Thymus (tissue), 11 donors: ENCODE data around the gene SUPT5H. TPM values are rescaled to one million over a fixed set of nuclear protein-coding genes. Genes with fewer than 3 reads are reported as not detected.

Experiments used
- DNase-seq, 9 donors: peaks; one replicate each; pipeline ENCODE4 v3.0.0-alpha.2; 2013; ENCODE audit warnings: low spot score in 9 of 9, low read depth in 6 of 9, missing footprints in 1 of 9
- H3K27ac ChIP-seq, 2 donors: one replicate each; pipeline ENCODE4 v1.5.1; 2013; ENCODE audit warnings: control low read depth in 1 of 2, low read depth in 1 of 2, low read length in 1 of 2, mild to moderate bottlenecking in 1 of 2, moderate library complexity in 1 of 2
- H3K27me3 ChIP-seq, 2 donors: one replicate each; pipeline ENCODE4 v1.5.1; 2013; ENCODE audit warnings: low read length in 1 of 2; ENCODE audit not compliant: control insufficient read depth in 2 of 2, insufficient read depth in 1 of 2
- H3K36me3 ChIP-seq, 2 donors: one replicate each; pipeline ENCODE4 v1.5.1; 2013; ENCODE audit warnings: low read length in 1 of 2, mild to moderate bottlenecking in 1 of 2, moderate library complexity in 1 of 2; ENCODE audit not compliant: control insufficient read depth in 2 of 2, insufficient read depth in 2 of 2
- H3K4me1 ChIP-seq, 2 donors: one replicate each; pipeline ENCODE4 v1.5.1; 2013; ENCODE audit warnings: low read length in 2 of 2; ENCODE audit not compliant: control insufficient read depth in 2 of 2, insufficient read depth in 2 of 2
- H3K4me3 ChIP-seq, 2 donors: one replicate each; pipeline ENCODE4 v1.5.1; 2013; ENCODE audit warnings: low read length in 2 of 2, control low read depth in 1 of 2, mild to moderate bottlenecking in 1 of 2
- H3K9me3 ChIP-seq, 2 donors: one replicate each; pipeline ENCODE4 v1.5.1; 2013; ENCODE audit warnings: low read length in 1 of 2, mild to moderate bottlenecking in 1 of 2; ENCODE audit not compliant: control insufficient read depth in 2 of 2, insufficient read depth in 1 of 2
- WGBS: extraction: QIAGEN DNeasy Blood & Tissue Kit; methylation state at CpG from one replicate; pipeline ENCODE4 v1.1.7; 2013; 5-methylcytosine and 5-hydroxymethylcytosine counted together
- polyA plus RNA-seq: library from polyadenylated mRNA; stranded (reverse); fragments of 200-250 nt; gene quantifications from one replicate; pipeline ENCODE4 v1.2.3, GENCODE V29; 2013
- total RNA-seq: library from RNA; stranded (reverse); fragments of 120-200 nt; gene quantifications from one replicate; pipeline ENCODE4 v1.2.4, GENCODE V29; 2013
- donor health status: healthy.

SUPT5H gene
- total and polyA plus RNA-seq, 2 donors = 39.0 to 203 TPM

DNA sequence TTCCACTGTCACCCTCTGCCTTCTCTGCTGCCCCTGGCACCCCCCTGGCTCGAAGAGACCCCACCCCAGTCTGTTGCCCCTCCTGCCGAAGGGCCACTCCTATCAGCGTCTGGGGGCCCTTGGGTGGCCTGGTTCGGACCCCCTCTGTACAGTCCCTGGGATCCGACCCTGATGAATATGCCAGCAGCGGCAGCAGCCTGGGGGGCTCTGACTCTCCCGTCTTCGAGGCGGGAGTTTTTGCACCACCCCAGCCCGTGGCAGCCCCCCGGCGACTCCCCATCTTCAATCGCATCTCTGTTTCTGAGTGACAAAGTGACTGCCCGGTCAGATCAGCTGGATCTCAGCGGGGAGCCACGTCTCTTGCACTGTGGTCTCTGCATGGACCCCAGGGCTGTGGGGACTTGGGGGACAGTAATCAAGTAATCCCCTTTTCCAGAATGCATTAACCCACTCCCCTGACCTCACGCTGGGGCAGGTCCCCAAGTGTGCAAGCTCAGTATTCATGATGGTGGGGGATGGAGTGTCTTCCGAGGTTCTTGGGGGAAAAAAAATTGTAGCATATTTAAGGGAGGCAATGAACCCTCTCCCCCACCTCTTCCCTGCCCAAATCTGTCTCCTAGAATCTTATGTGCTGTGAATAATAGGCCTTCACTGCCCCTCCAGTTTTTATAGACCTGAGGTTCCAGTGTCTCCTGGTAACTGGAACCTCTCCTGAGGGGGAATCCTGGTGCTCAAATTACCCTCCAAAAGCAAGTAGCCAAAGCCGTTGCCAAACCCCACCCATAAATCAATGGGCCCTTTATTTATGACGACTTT lies 36.8 kb upstream of the SUPT5H start:
- Histone ChIP-seq H3K9me3 (peaks cover 0 to 6% of the 10 kb centered on the region in 2 donors), H3K4me3 (peak overlapping the region; percentile 99 to 100), H3K27ac (peak overlapping the region; percentile 100), H3K36me3 (peaks cover 15% of the 10 kb centered on the region in 2 donors), H3K27me3 (peaks cover 0 to 2% of the 10 kb centered on the region in 2 donors), H3K4me1 (peaks cover 31 to 69% of the 10 kb centered on the region in 2 donors)
- peak in 1 of 9 donors; percentile 27 for DNase-seq
- WGBS = 75% methylated on average over 20 of the region's 20 CpGs

DNA sequence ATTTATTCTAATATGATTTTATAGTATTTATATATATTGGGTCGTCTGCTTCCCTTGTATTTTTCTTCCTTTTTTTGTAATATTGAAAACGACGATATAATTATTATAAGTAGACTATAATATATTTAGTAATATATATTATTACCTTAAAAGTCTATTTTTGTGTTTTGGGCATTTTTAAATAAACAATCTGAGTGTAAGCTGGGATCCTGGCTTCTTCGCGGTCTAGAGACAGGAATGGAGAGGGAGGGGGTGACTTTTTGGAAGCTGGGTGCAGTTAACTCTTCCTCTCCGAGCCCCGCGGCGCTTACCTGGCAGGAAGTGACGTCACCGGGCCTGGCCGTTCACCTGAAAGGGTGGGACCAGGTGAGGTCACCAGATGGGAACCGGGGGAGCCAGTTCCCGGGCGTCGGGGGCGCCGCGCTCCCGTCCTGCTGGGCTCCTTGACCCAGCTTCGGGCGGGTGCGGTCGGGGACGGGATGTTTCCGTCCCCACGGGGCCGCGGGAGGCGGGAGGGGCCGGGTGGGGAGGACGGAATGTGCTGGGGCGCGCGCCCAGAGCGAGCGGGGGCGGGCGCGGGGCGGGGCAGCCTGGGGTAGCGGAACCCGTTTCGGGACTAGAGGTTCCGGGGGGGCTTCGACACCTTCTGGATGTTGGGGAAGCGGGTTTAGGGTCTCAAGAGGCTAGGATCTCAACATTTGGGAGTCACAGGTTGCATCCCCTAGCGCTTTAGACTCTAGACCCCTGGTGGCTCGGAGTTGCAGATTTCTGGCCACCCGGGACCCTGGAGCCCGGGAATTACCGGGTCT lies 36.0 kb upstream of the SUPT5H start:
- H3K9me3 ChIP-seq = peaks cover 0 to 6% of the 10 kb centered on the region in 2 donors
- peaks cover 0 to 2% of the 10 kb centered on the region in 2 donors for H3K27me3 ChIP-seq
- peak in 5 of 9 donors; percentile 58 to 84 (median 70) for DNase-seq
- WGBS = 3% methylated on average over 52 of the region's 52 CpGs
- peak overlapping the region; percentile 99 to 100 for H3K4me3 ChIP-seq
- H3K36me3 ChIP-seq = peaks cover 15% of the 10 kb centered on the region in 2 donors
- peak overlapping the region; percentile 99 to 100 for H3K27ac ChIP-seq
- peaks cover 30 to 70% of the 10 kb centered on the region in 2 donors for H3K4me1 ChIP-seq

GRCh38 chr19:39410017-39410830 lies 35.2 kb upstream of the SUPT5H start:
- Histone ChIP-seq H3K36me3 (peaks cover 15 to 19% of the 10 kb centered on the region in 2 donors), H3K27me3 (peaks cover 0 to 2% of the 10 kb centered on the region in 2 donors), H3K4me3 (peak overlapping the region; percentile 99 to 100), H3K9me3 (peaks cover 0 to 6% of the 10 kb centered on the region in 2 donors), H3K4me1 (peaks cover 29 to 72% of the 10 kb centered on the region in 2 donors), H3K27ac (peak overlapping the region; percentile 99 to 100)
- peak in 3 of 9 donors; percentile 61 to 78 (median 63) for DNase-seq
- WGBS = 5% methylated on average over 35 of the region's 35 CpGs

DNA sequence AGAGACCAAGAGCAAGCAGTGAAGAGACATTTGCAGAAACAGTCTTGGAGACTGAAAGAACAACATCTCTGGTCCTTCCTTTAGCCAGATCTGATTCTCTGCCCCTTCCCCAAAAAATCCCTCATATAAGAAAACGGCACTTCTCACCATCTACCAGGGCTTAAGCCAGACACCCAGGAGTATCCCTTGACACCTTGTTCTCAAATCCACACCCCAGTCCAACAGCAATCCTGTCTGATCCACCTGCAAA lies 34.6 kb upstream of the SUPT5H start:
- Histone ChIP-seq H3K27me3 (peaks cover 0 to 2% of the 10 kb centered on the region in 2 donors), H3K4me1 (peaks cover 24 to 67% of the 10 kb centered on the region in 2 donors), H3K36me3 (peaks cover 17 to 25% of the 10 kb centered on the region in 2 donors), H3K27ac (peak overlapping the region; percentile 99 to 100), H3K9me3 (peaks cover 0 to 6% of the 10 kb centered on the region in 2 donors), H3K4me3 (peak overlapping the region; percentile 99 to 100)
- 86% methylated on average over 1 of the region's 1 CpG for WGBS
- no peak for DNase-seq

DNA sequence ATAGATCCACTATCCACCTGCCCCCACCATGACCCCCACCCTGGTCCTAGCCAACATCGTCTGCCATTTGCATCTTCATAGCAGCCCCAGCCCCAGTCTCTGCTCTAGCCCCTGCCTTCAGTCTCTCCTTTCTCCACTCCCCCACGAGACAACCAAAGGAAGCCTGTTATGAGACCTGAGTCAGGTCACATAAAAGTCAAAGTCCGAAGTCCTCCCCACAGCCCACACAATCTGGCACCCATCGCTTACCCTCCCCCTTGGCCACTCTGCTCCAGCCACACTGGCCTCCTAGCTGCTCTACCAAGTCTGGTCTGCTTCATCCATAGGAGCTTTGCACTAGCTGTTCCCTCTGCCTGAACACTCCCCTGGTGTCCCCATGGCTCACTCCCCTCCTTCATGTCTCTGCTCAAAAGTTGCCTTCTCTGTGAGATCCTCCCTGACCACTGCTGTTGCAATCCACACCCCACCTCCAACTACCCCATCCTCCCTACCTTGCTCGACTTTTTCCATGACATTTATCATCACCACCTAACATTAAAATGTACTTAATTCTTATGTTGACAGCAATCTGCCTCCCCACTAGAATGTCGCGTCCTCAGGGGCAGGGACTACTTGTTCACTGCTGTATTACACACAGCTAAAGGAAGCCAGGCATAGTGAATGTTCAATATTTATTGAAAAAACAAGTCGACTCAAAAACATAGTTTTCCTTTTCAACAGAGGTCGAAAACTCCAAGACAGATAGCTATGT lies 34.1 kb upstream of the SUPT5H start:
- Histone ChIP-seq H3K36me3 (peaks cover 22 to 30% of the 10 kb centered on the region in 2 donors), H3K9me3 (peaks cover 0 to 6% of the 10 kb centered on the region in 2 donors), H3K27ac (peak overlapping the region; percentile 99 to 100), H3K4me3 (peak overlapping the region; percentile 17 to 99), H3K27me3 (peaks cover 0 to 2% of the 10 kb centered on the region in 2 donors), H3K4me1 (peaks cover 22 to 62% of the 10 kb centered on the region in 2 donors)
- WGBS = 49% methylated on average over 9 of the region's 9 CpGs
- DNase-seq = no peak

- Histone ChIP-seq H3K36me3 (peaks cover 26 to 35% of the 10 kb centered on the region in 2 donors), H3K4me1 (peaks cover 22 to 62% of the 10 kb centered on the region in 2 donors), H3K27ac (peak overlapping the region; percentile 99 to 100), H3K9me3 (peaks cover 0 to 6% of the 10 kb centered on the region in 2 donors), H3K27me3 (peaks cover 0 to 2% of the 10 kb centered on the region in 2 donors), H3K4me3 (peak overlapping the region; percentile 17 to 99)
- under 1% methylated on average over 7 of the region's 7 CpGs for WGBS
- peak; percentile 80 to 97 (median 94) for DNase-seq
Observed at GRCh38 chr19:39411832-39412099, 33.6 kb upstream of the SUPT5H start.

- Histone ChIP-seq H3K27me3 (no peaks in the 10 kb centered on the region), H3K4me3 (peak within 1 kb of the TSS; percentile 73 to 99), H3K9me3 (peaks cover 0 to 1% of the 10 kb centered on the region in 2 donors), H3K4me1 (peaks cover 22 to 57% of the 10 kb centered on the region in 2 donors), H3K36me3 (peaks cover 26 to 40% of the 10 kb centered on the region in 2 donors), H3K27ac (peak within 1 kb of the TSS; percentile 99 to 100)
- under 1% methylated on average over 60 of the region's 60 CpGs for WGBS
- DNase-seq = peak; percentile 93 to 100 (median 99)
Observed at GRCh38 chr19:39412100-39412866, 33.1 kb upstream of the SUPT5H start, which contains the start of gene PLEKHG2. Gene PLEKHG2, plus strand, starts transcription at chr19:39412669. Its CDS starts 1,418 bp downstream, at chr19:39414087.
